ENCODE results near the gene TUBGCP3.

DNA sequence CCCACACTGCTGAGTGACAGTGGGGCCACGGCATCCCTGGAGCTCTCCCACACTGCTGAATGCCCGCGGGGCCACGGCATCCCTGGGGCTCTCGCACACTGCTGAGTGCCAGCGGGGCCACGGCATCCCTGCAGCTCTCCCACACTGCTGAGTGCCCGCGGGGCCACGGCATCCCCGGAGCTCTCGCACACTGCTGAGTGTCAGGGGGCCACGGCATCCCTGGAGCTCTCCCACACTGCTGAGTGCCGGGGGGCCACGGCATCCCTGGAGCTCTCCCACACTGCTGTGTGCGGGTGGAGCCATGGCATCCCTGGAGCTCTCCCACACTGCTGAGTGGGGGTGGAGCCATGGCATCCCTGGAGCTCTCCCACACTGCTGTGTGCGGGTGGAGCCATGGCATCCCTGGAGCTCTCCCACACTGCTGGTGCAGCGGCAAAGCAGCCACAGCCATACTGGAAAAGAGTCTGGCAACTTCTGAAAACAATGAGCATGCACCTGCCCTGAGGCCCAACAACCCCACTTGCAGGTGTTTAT lies 8.6 kb downstream of the TUBGCP3 start:
- no peak for TF ChIP-seq EZH2 (IDR thresholded peaks at IDR 0.05; ENCODE audit: low read depth, unreplicated experiment)
- TF ChIP-seq JUNB (IDR thresholded peaks at IDR 0.05; ENCODE audit: unreplicated experiment) = no peak
- TF ChIP-seq, protein P1, sequence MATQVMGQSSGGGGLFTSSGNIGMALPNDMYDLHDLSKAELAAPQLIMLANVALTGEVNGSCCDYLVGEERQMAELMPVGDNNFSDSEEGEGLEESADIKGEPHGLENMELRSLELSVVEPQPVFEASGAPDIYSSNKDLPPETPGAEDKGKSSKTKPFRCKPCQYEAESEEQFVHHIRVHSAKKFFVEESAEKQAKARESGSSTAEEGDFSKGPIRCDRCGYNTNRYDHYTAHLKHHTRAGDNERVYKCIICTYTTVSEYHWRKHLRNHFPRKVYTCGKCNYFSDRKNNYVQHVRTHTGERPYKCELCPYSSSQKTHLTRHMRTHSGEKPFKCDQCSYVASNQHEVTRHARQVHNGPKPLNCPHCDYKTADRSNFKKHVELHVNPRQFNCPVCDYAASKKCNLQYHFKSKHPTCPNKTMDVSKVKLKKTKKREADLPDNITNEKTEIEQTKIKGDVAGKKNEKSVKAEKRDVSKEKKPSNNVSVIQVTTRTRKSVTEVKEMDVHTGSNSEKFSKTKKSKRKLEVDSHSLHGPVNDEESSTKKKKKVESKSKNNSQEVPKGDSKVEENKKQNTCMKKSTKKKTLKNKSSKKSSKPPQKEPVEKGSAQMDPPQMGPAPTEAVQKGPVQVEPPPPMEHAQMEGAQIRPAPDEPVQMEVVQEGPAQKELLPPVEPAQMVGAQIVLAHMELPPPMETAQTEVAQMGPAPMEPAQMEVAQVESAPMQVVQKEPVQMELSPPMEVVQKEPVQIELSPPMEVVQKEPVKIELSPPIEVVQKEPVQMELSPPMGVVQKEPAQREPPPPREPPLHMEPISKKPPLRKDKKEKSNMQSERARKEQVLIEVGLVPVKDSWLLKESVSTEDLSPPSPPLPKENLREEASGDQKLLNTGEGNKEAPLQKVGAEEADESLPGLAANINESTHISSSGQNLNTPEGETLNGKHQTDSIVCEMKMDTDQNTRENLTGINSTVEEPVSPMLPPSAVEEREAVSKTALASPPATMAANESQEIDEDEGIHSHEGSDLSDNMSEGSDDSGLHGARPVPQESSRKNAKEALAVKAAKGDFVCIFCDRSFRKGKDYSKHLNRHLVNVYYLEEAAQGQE (IDR thresholded peaks at IDR 0.05; ENCODE audit: unreplicated experiment) = no peak
- TF ChIP-seq, protein P2, sequence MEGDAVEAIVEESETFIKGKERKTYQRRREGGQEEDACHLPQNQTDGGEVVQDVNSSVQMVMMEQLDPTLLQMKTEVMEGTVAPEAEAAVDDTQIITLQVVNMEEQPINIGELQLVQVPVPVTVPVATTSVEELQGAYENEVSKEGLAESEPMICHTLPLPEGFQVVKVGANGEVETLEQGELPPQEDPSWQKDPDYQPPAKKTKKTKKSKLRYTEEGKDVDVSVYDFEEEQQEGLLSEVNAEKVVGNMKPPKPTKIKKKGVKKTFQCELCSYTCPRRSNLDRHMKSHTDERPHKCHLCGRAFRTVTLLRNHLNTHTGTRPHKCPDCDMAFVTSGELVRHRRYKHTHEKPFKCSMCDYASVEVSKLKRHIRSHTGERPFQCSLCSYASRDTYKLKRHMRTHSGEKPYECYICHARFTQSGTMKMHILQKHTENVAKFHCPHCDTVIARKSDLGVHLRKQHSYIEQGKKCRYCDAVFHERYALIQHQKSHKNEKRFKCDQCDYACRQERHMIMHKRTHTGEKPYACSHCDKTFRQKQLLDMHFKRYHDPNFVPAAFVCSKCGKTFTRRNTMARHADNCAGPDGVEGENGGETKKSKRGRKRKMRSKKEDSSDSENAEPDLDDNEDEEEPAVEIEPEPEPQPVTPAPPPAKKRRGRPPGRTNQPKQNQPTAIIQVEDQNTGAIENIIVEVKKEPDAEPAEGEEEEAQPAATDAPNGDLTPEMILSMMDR (conservative IDR thresholded peaks at IDR 0.05; ENCODE audit: low read depth in 2 of 2) = no peak
- no peak for TF ChIP-seq POLR2AphosphoS5 (IDR thresholded peaks at IDR 0.05; ENCODE audit: low read depth)
- no peak for TF ChIP-seq EZH2phosphoT487 (IDR thresholded peaks at IDR 0.05; ENCODE audit: unreplicated experiment)
- no peak for TF ChIP-seq ZNF331 (CRISPR knock-in tag; IDR thresholded peaks at IDR 0.05; ENCODE audit: low read depth)
- TF ChIP-seq NANOG (IDR thresholded peaks at IDR 0.05; ENCODE audit: borderline replicate concordance) = no peak
- no peak for TF ChIP-seq CREB1 (CRISPR knock-in tag; IDR thresholded peaks at IDR 0.05; ENCODE audit: low read depth)
